GM23338 (cell line): Measurements from ENCODE around the gene NCK2. TPM values are rescaled to one million over a fixed set of nuclear protein-coding genes. Genes with fewer than 3 reads are reported as not detected.
A peak's percentile ranks its signal among the peaks of the same experiment; 100 is the strongest.

ENCODE experiments used
- ATAC-seq: fragments of 200-7000 bp; cut with Tn5 transposase; 3 replicates; pipeline ENCODE4 v1.9.1; 2020
- DNase-seq: peaks from one replicate; pipeline ENCODE4 v3.0.0-alpha.2; 2015; ENCODE audit warnings: low spot score
- H2AFZ ChIP-seq: fragments of 200-600 bp; sonication (generic); 2 replicates; pipeline ENCODE4 v1.8.0; 2016; ENCODE audit warnings: antibody characterized with exemption, mild to moderate bottlenecking, moderate library complexity
- H3F3A ChIP-seq: fragments of 200-600 bp; sonication (generic); replicated peaks from 2 replicates; pipeline ENCODE4 v1.8.0; 2017; ENCODE audit warnings: antibody characterized with exemption, mixed run types, low read depth
- H3K27ac ChIP-seq: fragments of 200-600 bp; sonication (generic); 2 replicates; pipeline ENCODE4 v1.6.1; 2016; ENCODE audit warnings: low read depth
- H3K27me3 ChIP-seq: fragments of 200-600 bp; sonication (generic); 2 replicates; pipeline ENCODE4 v1.8.0; 2016; ENCODE audit warnings: mild to moderate bottlenecking, mixed run types, moderate library complexity; ENCODE audit not compliant: insufficient read depth
- H3K36me3 ChIP-seq: fragments of 200-600 bp; sonication (generic); 2 replicates; pipeline ENCODE4 v1.8.0; 2016; ENCODE audit warnings: mild to moderate bottlenecking; ENCODE audit not compliant: insufficient read depth
- H3K4me1 ChIP-seq: fragments of 200-600 bp; sonication (generic); 2 replicates; pipeline ENCODE4 v1.8.0; 2016; ENCODE audit warnings: mild to moderate bottlenecking, moderate library complexity; ENCODE audit not compliant: insufficient read depth
- H3K4me2 ChIP-seq: fragments of 200-600 bp; sonication (generic); 2 replicates; pipeline ENCODE4 v1.7.1; 2017; ENCODE audit warnings: mixed run types
- H3K4me3 ChIP-seq: fragments of 200-600 bp; sonication (generic); 2 replicates; pipeline ENCODE4 v1.6.1; 2016; ENCODE audit warnings: mixed run types
- H3K79me2 ChIP-seq: fragments of 200-600 bp; sonication (generic); replicated peaks from 2 replicates; pipeline ENCODE4 v1.8.0; 2017; ENCODE audit warnings: mild to moderate bottlenecking; ENCODE audit not compliant: insufficient read depth
- H3K9me2 ChIP-seq: fragments of 200-600 bp; sonication (generic); 2 replicates; pipeline ENCODE4 v1.8.0; 2017; ENCODE audit not compliant: insufficient read depth
- H4K20me1 ChIP-seq: fragments of 200-600 bp; sonication (generic); replicated peaks from 2 replicates; pipeline ENCODE4 v1.8.0; 2017; ENCODE audit warnings: mild to moderate bottlenecking; ENCODE audit not compliant: insufficient read depth
- H3K27ac Mint-ChIP-seq: 2 replicates; pipeline ENCODE4 v1.8.0; 2020; ENCODE audit warnings: inconsistent platforms, mild to moderate bottlenecking, moderate library complexity, mixed read lengths
- H3K27me3 Mint-ChIP-seq: 3 replicates; pipeline ENCODE4 v1.8.0; 2022; ENCODE audit warnings: low read depth, mild to moderate bottlenecking, moderate library complexity, mixed read lengths, inconsistent platforms; ENCODE audit not compliant: insufficient read depth, poor library complexity
- H3K36me3 Mint-ChIP-seq: 3 replicates; pipeline ENCODE4 v1.8.0; 2021; ENCODE audit warnings: low read depth, mild to moderate bottlenecking, inconsistent platforms, moderate library complexity, mixed read lengths
- H3K4me1 Mint-ChIP-seq: 3 replicates; pipeline ENCODE4 v1.8.0; 2020; ENCODE audit warnings: mild to moderate bottlenecking, inconsistent platforms, mixed read lengths
- H3K4me3 Mint-ChIP-seq: 3 replicates; pipeline ENCODE4 v1.8.0; 2021; ENCODE audit warnings: moderate library complexity, mild to moderate bottlenecking, inconsistent platforms, mixed read lengths
- H3K9me3 Mint-ChIP-seq: 3 replicates; pipeline ENCODE4 v1.8.0; 2020; ENCODE audit warnings: moderate library complexity, mild to moderate bottlenecking, inconsistent platforms, mixed read lengths
- EZH2 ChIP-seq: fragments of 200-600 bp; sonication (generic); IDR thresholded peaks from one replicate; pipeline ENCODE4 v1.8.0; 2017; ENCODE audit warnings: antibody characterized with exemption, mild to moderate bottlenecking, low read depth; ENCODE audit not compliant: unreplicated experiment
- EZH2phosphoT487 ChIP-seq: fragments of 200-600 bp; sonication (generic); IDR thresholded peaks from one replicate; pipeline ENCODE4 v1.8.1; 2018; ENCODE audit warnings: antibody characterized with exemption; ENCODE audit not compliant: unreplicated experiment
- POLR2AphosphoS5 ChIP-seq: IDR thresholded peaks from 2 replicates; pipeline ENCODE4 v1.6.1; 2016; ENCODE audit warnings: antibody characterized with exemption, low read depth
- ZNF114 ChIP-seq: fragments of 250-450 bp; sonication (Bioruptor Pico); IDR thresholded peaks from 2 replicates; pipeline ENCODE4 v1.5.0; 2020; ENCODE audit warnings: mild to moderate bottlenecking, moderate library complexity
- ZNF331 ChIP-seq: fragments of 250-450 bp; sonication (Bioruptor Pico); IDR thresholded peaks from 2 replicates; pipeline ENCODE4 v1.5.0; 2020; ENCODE audit warnings: low read depth, mild to moderate bottlenecking, moderate library complexity
- polyA plus RNA-seq: library from polyadenylated mRNA; unstranded; fragments of >200 nt; fragmentation: Nextera tagmentation; extraction: Ambion mirVana; gene quantifications from 2 replicates; pipeline ENCODE4 v1.2.1, GENCODE V29; 2016
- total RNA-seq: library from RNA; depleted of rRNA; stranded (reverse); fragments of >200 nt; shearing (Covaris generic); gene quantifications from 2 replicates; pipeline ENCODE4 v1.2.3, GENCODE V29; 2014
- TF ChIP-seq, protein P1 (sequence below), 2 experiments: fragments of 200-600 bp in 1 of 2; sonication (generic) in 1 of 2; conservative IDR thresholded peaks; 2 replicates each; pipeline versions ENCODE4 v1.5.1 to v1.6.1; 2016 to 2017; ENCODE audit warnings: antibody characterized with exemption in 2 of 2, low read depth in 2 of 2, mild to moderate bottlenecking in 2 of 2, moderate library complexity in 1 of 2
- TF ChIP-seq, protein P2 (sequence below): IDR thresholded peaks from one replicate; pipeline ENCODE4 v1.6.1; 2018; ENCODE audit warnings: antibody characterized with exemption; ENCODE audit not compliant: unreplicated experiment

Gene NCK2
- total and polyA plus RNA-seq, 2 experiments from 2014 or later = 26.9 to 59.9 TPM

DNA sequence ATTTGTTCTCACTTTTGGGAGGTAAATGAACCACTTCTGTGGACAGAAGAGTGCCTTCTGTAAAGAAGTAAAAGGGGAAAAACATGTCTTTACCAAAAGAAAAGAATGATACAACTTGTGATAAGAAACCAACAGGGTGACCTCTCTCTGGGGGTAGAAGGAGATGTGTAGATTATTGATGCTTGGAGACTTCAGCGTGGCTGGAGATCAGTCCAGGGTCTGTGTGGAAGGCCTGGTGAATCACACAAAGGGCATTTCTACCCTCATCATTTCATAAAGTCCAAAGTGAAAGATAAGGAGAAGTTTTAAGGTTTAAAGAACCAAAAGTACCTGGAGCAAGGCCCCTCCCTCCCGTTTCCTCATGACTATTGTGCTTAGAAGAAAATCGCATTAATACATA is 142.5 kb downstream of the NCK2 start:
- no peak for DNase-seq
- Histone ChIP-seq H3K4me1 (peaks cover 19% of the 10 kb centered on the region), H3K79me2 (peaks cover 89% of the 10 kb centered on the region)

DNA sequence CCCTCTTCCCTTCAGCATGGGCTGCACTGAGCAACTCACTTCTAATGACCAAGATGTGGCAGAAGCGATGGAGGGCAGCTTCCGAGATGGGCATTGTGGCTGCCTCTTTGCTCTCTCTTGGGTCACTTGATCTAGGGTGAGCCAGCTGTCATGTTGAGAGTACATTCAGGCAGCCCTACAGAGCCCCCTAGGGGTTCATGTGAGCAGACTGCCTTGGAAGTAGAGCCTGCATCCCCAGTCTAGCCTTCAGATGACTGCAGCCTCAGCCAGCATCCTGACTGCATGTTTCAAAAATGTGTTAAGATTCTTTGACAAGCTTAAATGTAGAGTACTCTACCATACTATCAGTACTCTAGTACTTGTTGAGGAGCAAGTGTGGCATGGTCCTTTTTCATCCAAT is 143.9 kb downstream of the NCK2 start:
- Histone ChIP-seq H3K27me3 (no peaks in the 10 kb centered on the region), H3K27ac (no peak overlapping the region), H3K4me1 (peaks cover 19% of the 10 kb centered on the region), H3K4me3 (no peak overlapping the region), H3K4me2 (no peak overlapping the region), H3K79me2 (peaks cover 89% of the 10 kb centered on the region), H3K36me3 (no peaks in the 10 kb centered on the region; the same call in 1 of the 2 replicates), H3K9me2 (no peaks in the 10 kb centered on the region), H4K20me1 (peaks cover 17% of the 10 kb centered on the region), H2AFZ (no peak overlapping the region), H3F3A (no peaks in the 10 kb centered on the region)
- peaks cover 17% of the 10 kb centered on the region for H3K4me1 Mint-ChIP-seq
- H3K27ac Mint-ChIP-seq = no peak overlapping the region
- H3K36me3 Mint-ChIP-seq = peaks cover 25% of the 10 kb centered on the region
- no peak overlapping the region for H3K4me3 Mint-ChIP-seq
- DNase-seq (peak; percentile 58), ATAC-seq (peak; percentile 70)
- peaks cover 2% of the 10 kb centered on the region for H3K27me3 Mint-ChIP-seq
- H3K9me3 Mint-ChIP-seq = peaks cover 10% of the 10 kb centered on the region
- TF ChIP-seq EZH2phosphoT487 = no peak
- TF ChIP-seq, protein P1, sequence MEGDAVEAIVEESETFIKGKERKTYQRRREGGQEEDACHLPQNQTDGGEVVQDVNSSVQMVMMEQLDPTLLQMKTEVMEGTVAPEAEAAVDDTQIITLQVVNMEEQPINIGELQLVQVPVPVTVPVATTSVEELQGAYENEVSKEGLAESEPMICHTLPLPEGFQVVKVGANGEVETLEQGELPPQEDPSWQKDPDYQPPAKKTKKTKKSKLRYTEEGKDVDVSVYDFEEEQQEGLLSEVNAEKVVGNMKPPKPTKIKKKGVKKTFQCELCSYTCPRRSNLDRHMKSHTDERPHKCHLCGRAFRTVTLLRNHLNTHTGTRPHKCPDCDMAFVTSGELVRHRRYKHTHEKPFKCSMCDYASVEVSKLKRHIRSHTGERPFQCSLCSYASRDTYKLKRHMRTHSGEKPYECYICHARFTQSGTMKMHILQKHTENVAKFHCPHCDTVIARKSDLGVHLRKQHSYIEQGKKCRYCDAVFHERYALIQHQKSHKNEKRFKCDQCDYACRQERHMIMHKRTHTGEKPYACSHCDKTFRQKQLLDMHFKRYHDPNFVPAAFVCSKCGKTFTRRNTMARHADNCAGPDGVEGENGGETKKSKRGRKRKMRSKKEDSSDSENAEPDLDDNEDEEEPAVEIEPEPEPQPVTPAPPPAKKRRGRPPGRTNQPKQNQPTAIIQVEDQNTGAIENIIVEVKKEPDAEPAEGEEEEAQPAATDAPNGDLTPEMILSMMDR (conservative IDR thresholded peaks at IDR 0.05; ENCODE audit: low read depth in 2 of 2) = peak; percentile 54 to 60

More for the DNA sequence above, 142.5 kb downstream of the NCK2 start:
- Mint-ChIP-seq H3K9me3 (peaks cover 10% of the 10 kb centered on the region), H3K4me3 (no peak overlapping the region), H3K27ac (no peak overlapping the region), H3K36me3 (peaks cover 22% of the 10 kb centered on the region), H3K27me3 (peaks cover 2% of the 10 kb centered on the region), H3K4me1 (peaks cover 21% of the 10 kb centered on the region)
- Histone ChIP-seq H3K4me2 (no peak overlapping the region), H3K27ac (no peak overlapping the region), H3K27me3 (no peaks in the 10 kb centered on the region), H3F3A (no peaks in the 10 kb centered on the region), H3K36me3 (no peaks in the 10 kb centered on the region; the same call in 1 of the 2 replicates), H3K4me3 (no peak overlapping the region), H2AFZ (no peak overlapping the region), H3K9me2 (no peaks in the 10 kb centered on the region), H4K20me1 (peaks cover 17% of the 10 kb centered on the region)
- TF ChIP-seq ZNF114 (CRISPR knock-in tag) (no peak), POLR2AphosphoS5 (no peak), EZH2phosphoT487 (no peak), EZH2 (no peak), ZNF331 (CRISPR knock-in tag) (no peak)
- TF ChIP-seq, protein P2, sequence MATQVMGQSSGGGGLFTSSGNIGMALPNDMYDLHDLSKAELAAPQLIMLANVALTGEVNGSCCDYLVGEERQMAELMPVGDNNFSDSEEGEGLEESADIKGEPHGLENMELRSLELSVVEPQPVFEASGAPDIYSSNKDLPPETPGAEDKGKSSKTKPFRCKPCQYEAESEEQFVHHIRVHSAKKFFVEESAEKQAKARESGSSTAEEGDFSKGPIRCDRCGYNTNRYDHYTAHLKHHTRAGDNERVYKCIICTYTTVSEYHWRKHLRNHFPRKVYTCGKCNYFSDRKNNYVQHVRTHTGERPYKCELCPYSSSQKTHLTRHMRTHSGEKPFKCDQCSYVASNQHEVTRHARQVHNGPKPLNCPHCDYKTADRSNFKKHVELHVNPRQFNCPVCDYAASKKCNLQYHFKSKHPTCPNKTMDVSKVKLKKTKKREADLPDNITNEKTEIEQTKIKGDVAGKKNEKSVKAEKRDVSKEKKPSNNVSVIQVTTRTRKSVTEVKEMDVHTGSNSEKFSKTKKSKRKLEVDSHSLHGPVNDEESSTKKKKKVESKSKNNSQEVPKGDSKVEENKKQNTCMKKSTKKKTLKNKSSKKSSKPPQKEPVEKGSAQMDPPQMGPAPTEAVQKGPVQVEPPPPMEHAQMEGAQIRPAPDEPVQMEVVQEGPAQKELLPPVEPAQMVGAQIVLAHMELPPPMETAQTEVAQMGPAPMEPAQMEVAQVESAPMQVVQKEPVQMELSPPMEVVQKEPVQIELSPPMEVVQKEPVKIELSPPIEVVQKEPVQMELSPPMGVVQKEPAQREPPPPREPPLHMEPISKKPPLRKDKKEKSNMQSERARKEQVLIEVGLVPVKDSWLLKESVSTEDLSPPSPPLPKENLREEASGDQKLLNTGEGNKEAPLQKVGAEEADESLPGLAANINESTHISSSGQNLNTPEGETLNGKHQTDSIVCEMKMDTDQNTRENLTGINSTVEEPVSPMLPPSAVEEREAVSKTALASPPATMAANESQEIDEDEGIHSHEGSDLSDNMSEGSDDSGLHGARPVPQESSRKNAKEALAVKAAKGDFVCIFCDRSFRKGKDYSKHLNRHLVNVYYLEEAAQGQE = no peak
- TF ChIP-seq, protein P1 (conservative IDR thresholded peaks at IDR 0.05; ENCODE audit: low read depth in 2 of 2) = no peak
- no peak for ATAC-seq
